HEK293T (cell line): ENCODE measurements around the gene TMEM184B.
"Not testable (repeated sequence)": the region's sequence is repeated elsewhere in the genome, so short reads cannot be mapped to it uniquely, and the experiment has no call there.

Source experiments
- CTCF ChIA-PET: fragments of 350-600 bp; formaldehyde crosslinking; extraction: SDS; loops from one replicate; lab custom pipeline; 2021; ENCODE audit warnings: antibody characterized with exemption, inconsistent platforms; lab: Yijun Ruan, JAX
- POLR2A ChIA-PET: fragments of 350-600 bp; formaldehyde crosslinking; extraction: SDS; loops from one replicate; lab custom pipeline; 2020; ENCODE audit warnings: antibody characterized with exemption, inconsistent platforms; lab: Yijun Ruan, JAX
- DNase-seq: peaks from one replicate; pipeline ENCODE4 v3.0.0; 2012; ENCODE audit warnings: mixed read lengths; ENCODE audit errors: extremely low spot score
- ARNT ChIP-seq: fragments of 450-650 bp; IDR thresholded peaks from 2 replicates; pipeline ENCODE4 v1.6.1; 2017; ENCODE audit warnings: mild to moderate bottlenecking
- BHLHE40 ChIP-seq: fragments of 450-650 bp; IDR thresholded peaks from 2 replicates; pipeline ENCODE4 v1.6.1; 2016; ENCODE audit warnings: mild to moderate bottlenecking, moderate library complexity, borderline replicate concordance
- CTBP1 ChIP-seq: fragments of 450-650 bp; IDR thresholded peaks from 2 replicates; pipeline ENCODE4 v1.6.1; 2016; ENCODE audit warnings: borderline replicate concordance
- ELF4 ChIP-seq: fragments of 450-650 bp; IDR thresholded peaks from 2 replicates; pipeline ENCODE4 v1.6.1; 2017; ENCODE audit warnings: antibody characterized with exemption
- FOXA1 ChIP-seq: fragments of 450-650 bp; IDR thresholded peaks from 2 replicates; pipeline ENCODE4 v1.6.1; 2016; ENCODE audit warnings: mild to moderate bottlenecking
- FOXK2 ChIP-seq: fragments of 450-650 bp; IDR thresholded peaks from 2 replicates; pipeline ENCODE4 v1.6.1; 2016; ENCODE audit warnings: mild to moderate bottlenecking
- FOXM1 ChIP-seq: fragments of 450-650 bp; IDR thresholded peaks from 2 replicates; pipeline ENCODE4 v1.6.1; 2017; ENCODE audit warnings: mild to moderate bottlenecking, borderline replicate concordance
- HDGF ChIP-seq: fragments of 450-650 bp; IDR thresholded peaks from 2 replicates; pipeline ENCODE4 v1.6.1; 2017; ENCODE audit warnings: antibody characterized with exemption, borderline replicate concordance
- L3MBTL2 ChIP-seq: fragments of 450-650 bp; conservative IDR thresholded peaks from 2 replicates; pipeline ENCODE4 v1.6.1; 2016; ENCODE audit warnings: mild to moderate bottlenecking
- LEF1 ChIP-seq: fragments of 450-650 bp; IDR thresholded peaks from 2 replicates; pipeline ENCODE4 v1.6.1; 2017; ENCODE audit warnings: mild to moderate bottlenecking, borderline replicate concordance
- NFRKB ChIP-seq: fragments of 450-650 bp; IDR thresholded peaks from 2 replicates; pipeline ENCODE4 v1.6.1; 2016; ENCODE audit warnings: mild to moderate bottlenecking, moderate library complexity
- SP1 ChIP-seq: fragments of 450-650 bp; IDR thresholded peaks from 2 replicates; pipeline ENCODE4 v1.6.1; 2017
- SUZ12 ChIP-seq: fragments of 450-650 bp; IDR thresholded peaks from 2 replicates; pipeline ENCODE4 v1.6.1; 2016; ENCODE audit warnings: mild to moderate bottlenecking
- TARDBP ChIP-seq: fragments of 450-650 bp; IDR thresholded peaks from 2 replicates; pipeline ENCODE4 v1.6.1; 2016
- ZNF384 ChIP-seq: fragments of 450-650 bp; IDR thresholded peaks from 2 replicates; pipeline ENCODE4 v1.6.1; 2016
- TF ChIP-seq, protein P1 (sequence below): fragments of 450-650 bp; IDR thresholded peaks from 2 replicates; pipeline ENCODE4 v1.6.1; 2016

TMEM184B gene

DNA sequence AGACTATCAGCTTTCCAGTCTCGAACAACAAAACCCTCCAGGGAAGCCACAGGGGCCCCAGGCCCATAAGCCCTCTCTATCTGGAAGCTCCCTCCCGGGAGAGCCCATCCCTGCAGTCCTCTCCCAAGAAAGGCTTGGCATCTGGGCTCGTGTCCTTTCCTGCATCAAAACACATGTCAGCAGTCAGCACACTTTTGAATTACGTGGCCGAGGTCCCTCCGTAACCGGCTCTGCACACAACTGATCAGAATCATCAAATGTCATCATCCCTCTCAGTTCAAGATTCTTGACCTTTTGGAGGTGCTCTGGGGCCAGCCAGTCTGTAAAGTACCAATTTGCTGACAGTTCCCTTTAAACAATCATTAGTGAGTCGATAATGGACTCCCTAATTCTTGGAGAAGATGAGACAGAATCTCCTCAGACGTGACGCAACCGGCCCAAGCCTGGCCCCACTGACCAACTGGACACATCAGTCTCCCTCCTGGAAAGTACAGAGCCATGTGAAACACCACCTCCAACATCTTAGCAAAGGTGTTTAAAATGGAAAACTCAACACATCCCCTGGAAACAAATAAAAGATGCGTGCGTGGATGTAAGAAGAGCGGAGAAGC, 37.5 kb downstream of the TMEM184B start:
- ChIA-PET CTCF (no interaction called here), POLR2A (interaction anchor here (1.2 kb wide), 1 partner anchor 11 kb away, joined by 3 read pairs; no protein-coding TSS in a partner anchor)
- DNase-seq = no peak
- TF ChIP-seq NFRKB (no peak), FOXM1 (no peak), ARNT (no peak), CTBP1 (no peak), HDGF (no peak), FOXA1 (no peak), ELF4 (no peak), LEF1 (no peak), BHLHE40 (no peak), TARDBP (no peak), FOXK2 (no peak), SP1 (no peak), ZNF384 (no peak), L3MBTL2 (no peak), SUZ12 (no peak)
- TF ChIP-seq, protein P1, sequence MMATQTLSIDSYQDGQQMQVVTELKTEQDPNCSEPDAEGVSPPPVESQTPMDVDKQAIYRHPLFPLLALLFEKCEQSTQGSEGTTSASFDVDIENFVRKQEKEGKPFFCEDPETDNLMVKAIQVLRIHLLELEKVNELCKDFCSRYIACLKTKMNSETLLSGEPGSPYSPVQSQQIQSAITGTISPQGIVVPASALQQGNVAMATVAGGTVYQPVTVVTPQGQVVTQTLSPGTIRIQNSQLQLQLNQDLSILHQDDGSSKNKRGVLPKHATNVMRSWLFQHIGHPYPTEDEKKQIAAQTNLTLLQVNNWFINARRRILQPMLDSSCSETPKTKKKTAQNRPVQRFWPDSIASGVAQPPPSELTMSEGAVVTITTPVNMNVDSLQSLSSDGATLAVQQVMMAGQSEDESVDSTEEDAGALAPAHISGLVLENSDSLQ = no peak

DNA sequence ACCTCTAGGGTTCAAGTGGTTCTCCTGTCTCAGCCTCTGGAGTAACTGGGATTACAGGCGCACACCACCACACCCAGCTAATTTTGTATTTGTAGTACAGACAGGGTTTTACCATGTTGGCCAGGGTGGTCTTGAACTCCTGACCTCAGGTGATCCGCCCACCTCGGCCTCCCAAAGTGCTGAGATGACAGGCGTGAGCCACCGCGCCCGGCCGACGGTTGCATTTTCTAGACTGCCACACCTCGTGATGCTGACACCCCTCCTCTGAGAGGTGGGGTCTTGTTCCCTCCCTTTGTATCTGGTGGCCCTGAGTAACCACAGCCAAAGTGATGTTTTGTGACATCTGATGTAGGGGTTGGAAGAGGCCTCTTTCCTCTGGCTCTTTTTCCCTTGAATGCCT, 39.0 kb downstream of the TMEM184B start:
- DNase-seq = not testable (repeated sequence)
- POLR2A ChIA-PET = interaction anchor here (1.2 kb wide), 1 partner anchor 12 kb away, joined by 3 read pairs; no protein-coding TSS in a partner anchor

DNA sequence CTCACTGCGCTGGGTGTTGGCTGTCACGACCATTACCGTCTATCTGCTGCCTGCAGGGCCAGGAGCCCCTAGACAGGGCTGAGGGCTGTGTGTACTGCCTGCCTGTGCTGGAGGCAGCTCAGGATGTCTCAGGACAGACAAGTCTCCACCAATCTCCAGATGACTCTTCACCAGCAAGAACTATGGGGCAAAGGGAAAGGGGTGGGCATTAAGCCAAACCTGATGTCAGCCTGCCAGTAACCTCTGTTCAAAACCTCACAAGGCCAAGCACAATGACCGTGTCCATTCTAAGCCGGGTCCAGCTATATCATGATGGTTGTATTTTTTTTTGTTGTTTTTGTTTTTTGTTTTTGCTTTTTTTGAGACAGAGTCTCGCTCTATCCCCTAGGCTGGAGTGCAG, 39.4 kb downstream of the TMEM184B start:
- CTCF ChIA-PET = interaction anchor here (0.8 kb wide), 1 partner anchor 118 kb away, joined by 5 read pairs; no protein-coding TSS in a partner anchor
- no peak for TF ChIP-seq L3MBTL2
- no peak for TF ChIP-seq FOXM1
- TF ChIP-seq LEF1 = no peak
- no peak for TF ChIP-seq NFRKB
- no peak for TF ChIP-seq SP1
- TF ChIP-seq BHLHE40 = no peak
- TF ChIP-seq CTBP1 = no peak
- no peak for TF ChIP-seq FOXA1
- TF ChIP-seq TARDBP = no peak
- TF ChIP-seq ELF4 = no peak
- TF ChIP-seq HDGF = no peak
- TF ChIP-seq, protein P1 = no peak
- TF ChIP-seq ZNF384 = no peak

More for the DNA sequence above, 39.0 kb downstream of the TMEM184B start:
- CTCF ChIA-PET = not testable (repeated sequence)

DNA sequence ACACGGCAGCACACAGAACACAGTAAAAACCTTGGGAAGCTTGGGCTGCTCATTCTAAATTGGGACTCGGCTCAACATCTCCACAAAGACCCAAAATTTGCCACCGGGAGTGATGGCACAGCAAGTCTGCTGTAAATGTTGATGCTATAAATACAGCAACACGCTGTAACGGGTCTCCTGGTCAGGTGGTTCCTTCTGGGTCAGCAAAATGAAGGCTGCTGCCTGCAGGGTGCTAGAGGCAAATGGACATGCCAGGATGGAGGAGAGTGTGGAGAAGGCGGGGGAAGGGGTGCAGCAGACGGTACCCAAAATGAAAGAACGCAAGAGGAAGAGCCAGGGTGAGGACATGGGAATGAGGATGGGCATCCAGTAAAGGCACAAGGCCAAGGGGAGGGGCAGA, 40.6 kb downstream of the TMEM184B start:
- no peak for DNase-seq
- ChIA-PET POLR2A (no interaction called here), CTCF (no interaction called here)
- no peak for TF ChIP-seq HDGF

More for the DNA sequence above, 39.4 kb downstream of the TMEM184B start:
- POLR2A ChIA-PET = no interaction called here
- no peak for DNase-seq

DNA sequence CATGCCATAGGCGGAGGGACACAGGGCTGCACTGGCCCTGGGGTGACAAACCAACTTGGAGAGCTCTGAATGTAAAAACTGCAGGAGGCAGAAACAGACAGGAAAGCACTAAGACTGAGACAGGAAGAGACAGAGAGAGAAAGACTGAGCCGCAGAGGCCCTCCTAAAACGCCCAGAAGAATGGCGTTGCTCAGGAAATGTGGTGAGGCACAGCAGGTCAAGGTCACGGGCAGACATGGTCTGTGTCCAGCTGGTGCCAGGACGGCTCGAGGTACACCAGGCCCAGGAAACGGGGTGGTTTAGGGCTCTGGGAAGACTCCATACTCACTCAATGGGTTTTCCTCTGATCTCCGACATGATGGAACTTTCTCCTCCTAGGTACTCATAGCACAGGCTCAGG, 41.9 kb downstream of the TMEM184B start:
- CTCF ChIA-PET = no interaction called here
- POLR2A ChIA-PET = no interaction called here
- no peak for TF ChIP-seq FOXA1
- TF ChIP-seq, protein P1 = no peak
- TF ChIP-seq SP1 = no peak
- no peak for TF ChIP-seq LEF1
- TF ChIP-seq ZNF384 = no peak
- no peak for TF ChIP-seq L3MBTL2
- no peak for TF ChIP-seq BHLHE40
- no peak for TF ChIP-seq ARNT
- TF ChIP-seq TARDBP = no peak
- TF ChIP-seq ELF4 = no peak
- TF ChIP-seq FOXK2 = no peak
- no peak for TF ChIP-seq NFRKB
- TF ChIP-seq SUZ12 = no peak
- no peak for TF ChIP-seq FOXM1
- no peak for TF ChIP-seq CTBP1
- TF ChIP-seq HDGF = no peak
- DNase-seq = no peak

DNA sequence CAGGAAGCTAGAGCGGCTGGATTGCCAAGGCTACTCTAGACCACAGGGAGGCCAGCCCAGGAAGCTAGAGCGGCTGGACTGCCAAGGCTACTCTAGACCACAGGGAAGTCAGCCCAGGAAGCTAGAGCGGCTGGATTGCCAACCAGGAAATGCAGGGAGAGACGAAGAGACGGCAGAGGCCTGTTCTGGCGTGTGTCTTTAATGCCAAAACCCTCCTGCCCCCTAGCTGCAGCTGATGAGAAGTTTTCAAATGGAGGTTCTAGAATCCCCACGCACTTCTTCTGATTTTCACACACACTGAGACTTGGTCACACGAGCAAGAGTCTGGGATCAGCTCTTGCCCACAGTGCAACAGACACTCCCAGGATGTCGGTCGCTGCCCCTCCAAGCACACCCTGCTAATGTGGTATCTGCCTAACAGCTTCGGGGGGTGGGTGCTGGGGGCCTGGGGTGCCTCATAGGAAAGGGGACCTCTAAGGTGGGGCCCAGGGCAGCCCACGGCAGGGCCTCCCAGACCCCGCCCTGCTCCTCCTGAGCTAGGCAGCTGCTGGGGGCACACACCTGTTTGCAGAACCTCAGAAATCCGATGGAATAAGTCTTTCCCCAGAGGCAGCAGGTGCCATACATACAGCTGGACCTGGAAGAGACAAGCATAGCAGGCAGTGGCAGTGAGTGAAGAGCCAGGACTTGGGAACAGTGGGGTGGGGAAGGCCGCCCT, 42.5 kb downstream of the TMEM184B start:
- peak; percentile 62 for DNase-seq
- ChIA-PET POLR2A (no interaction called here), CTCF (interaction anchor here (0.9 to 1.2 kb wide), 3 partner anchors 116 to 194 kb away, joined by 3 to 4 read pairs (median 4); no protein-coding TSS in a partner anchor)
- no peak for TF ChIP-seq ARNT
- no peak for TF ChIP-seq LEF1
- TF ChIP-seq FOXM1 = no peak
- TF ChIP-seq CTBP1 = no peak
- no peak for TF ChIP-seq FOXA1
- no peak for TF ChIP-seq ZNF384
- TF ChIP-seq SUZ12 = no peak
- TF ChIP-seq SP1 = no peak
- no peak for TF ChIP-seq HDGF
- TF ChIP-seq, protein P1 = no peak
- no peak for TF ChIP-seq FOXK2
- no peak for TF ChIP-seq TARDBP
- TF ChIP-seq NFRKB = no peak
- TF ChIP-seq BHLHE40 = no peak
